GM12878 (cell line): Measurements from ENCODE around the gene CACNA1D. TPM values are rescaled to one million over a fixed set of nuclear protein-coding genes. Genes with fewer than 3 reads are reported as not detected.

Source experiments
- ATAC-seq: fragments of 200-7000 bp; cut with Tn5 transposase; 3 replicates; pipeline ENCODE4 v1.9.1; 2020; ENCODE audit warnings: mild to moderate bottlenecking, moderate library complexity
- BruUV-seq: library from RNA; stranded (reverse); fragments of 400-500 nt; replicated peaks from 2 replicates; lab custom pipeline; 2021; lab: Mats Ljungman, UMichigan
- CTCF ChIA-PET: fragments of 300-600 bp; sonication (Branson Sonifier 250); formaldehyde crosslinking; extraction: SDS; loops from one replicate; lab custom pipeline; 2021; ENCODE audit warnings: inconsistent platforms; lab: Yijun Ruan, JAX
- POLR2A ChIA-PET: fragments of 350-600 bp; formaldehyde crosslinking; extraction: SDS; loops from one replicate; lab custom pipeline; 2021; ENCODE audit warnings: inconsistent platforms; lab: Charles Lee
- RAD21 ChIA-PET: fragments of 300-600 bp; sonication (Branson Sonifier 250); formaldehyde crosslinking; loops from one replicate; lab custom pipeline; 2023; ENCODE audit warnings: antibody characterized with exemption; ENCODE audit not compliant: unreplicated experiment; lab: Charles Lee
- SMC1A ChIA-PET: fragments of 300-600 bp; sonication (Branson Sonifier 250); formaldehyde crosslinking; loops from one replicate; lab custom pipeline; 2023; ENCODE audit not compliant: unreplicated experiment, uncharacterized antibody; lab: Charles Lee
- DNase-seq: peaks from one replicate; pipeline ENCODE4 v3.0.0-alpha.2; 2011; ENCODE audit warnings: low read depth, low spot score
- FAIRE-seq: peaks from 3 replicates; lab custom pipeline; 2011; peaks lifted over from hg19 to GRCh38; lab: Jason Lieb, UNC
- H2AFZ ChIP-seq: 2 replicates; pipeline ENCODE4 v1.6.0; 2011; ENCODE audit warnings: low read depth, low read length, control low read depth; ENCODE audit not compliant: control insufficient read depth
- H3K27ac ChIP-seq: 2 replicates; pipeline ENCODE4 v1.5.1; 2011; ENCODE audit warnings: control low read depth; ENCODE audit not compliant: control insufficient read depth, insufficient read depth
- H3K27me3 ChIP-seq, 2 experiments: replicated peaks in 1 of 2; 2 replicates each; pipeline versions ENCODE4 v1.6.0 to v1.6.1; 2011; ENCODE audit warnings: low read length in 1 of 2; ENCODE audit not compliant: control insufficient read depth in 2 of 2, insufficient read depth in 2 of 2
- H3K36me3 ChIP-seq, 2 experiments: 2 replicates each; pipeline ENCODE4 v1.5.1; 2011; ENCODE audit warnings: low read length in 1 of 2; ENCODE audit not compliant: control insufficient read depth in 2 of 2, insufficient read depth in 2 of 2
- H3K4me1 ChIP-seq: 2 replicates; pipeline ENCODE4 v1.6.1; 2011; ENCODE audit warnings: mild to moderate bottlenecking, low read length, moderate library complexity, mixed read lengths; ENCODE audit not compliant: control insufficient read depth, insufficient read depth
- H3K4me2 ChIP-seq: 2 replicates; pipeline ENCODE4 v1.6.0; 2011; ENCODE audit warnings: control low read depth; ENCODE audit not compliant: control insufficient read depth, insufficient read depth
- H3K4me3 ChIP-seq: fragments of 200-600 bp; sonication (generic); 2 replicates; pipeline ENCODE4 v1.5.1; 2016
- H3K79me2 ChIP-seq: 2 replicates; pipeline ENCODE4 v1.6.0; 2011; ENCODE audit warnings: low read length; ENCODE audit not compliant: control insufficient read depth, insufficient read depth
- H3K9ac ChIP-seq: 2 replicates; pipeline ENCODE4 v1.8.0; 2011; ENCODE audit warnings: low read length, control low read depth, mixed read lengths; ENCODE audit not compliant: control insufficient read depth, insufficient read depth
- H3K9me3 ChIP-seq: replicated peaks from 3 replicates; pipeline ENCODE4 v1.5.1; 2011; ENCODE audit warnings: mild to moderate bottlenecking, low read length; ENCODE audit not compliant: control insufficient read depth, insufficient read depth
- H4K20me1 ChIP-seq: 2 replicates; pipeline ENCODE4 v1.6.0; 2011; ENCODE audit not compliant: control insufficient read depth, insufficient read depth
- ATF3 ChIP-seq: IDR thresholded peaks from 2 replicates; pipeline ENCODE4 v1.6.1; 2011; ENCODE audit warnings: low read depth, mild to moderate bottlenecking, low read length, moderate library complexity, borderline replicate concordance; ENCODE audit errors: extremely low read depth
- BMI1 ChIP-seq: fragments of 450-650 bp; IDR thresholded peaks from 2 replicates; pipeline ENCODE4 v1.6.1; 2016; ENCODE audit warnings: mild to moderate bottlenecking, moderate library complexity, borderline replicate concordance
- CBFB ChIP-seq: IDR thresholded peaks from 2 replicates; pipeline ENCODE4 v1.6.1; 2016; ENCODE audit warnings: antibody characterized with exemption, low read depth
- CUX1 ChIP-seq: IDR thresholded peaks from 2 replicates; pipeline ENCODE4 v1.6.1; 2012; ENCODE audit warnings: improper control_type of control experiment, low read depth, low read length; ENCODE audit not compliant: insufficient replicate concordance
- ETV6 ChIP-seq, 2 experiments: fragments of 450-650 bp in 1 of 2; IDR thresholded peaks in 1 of 2; conservative IDR thresholded peaks in 1 of 2; 2 replicates each; pipeline ENCODE4 v1.6.1; 2014; ENCODE audit warnings: antibody characterized with exemption in 1 of 2, borderline replicate concordance in 1 of 2, low read depth in 1 of 2, mild to moderate bottlenecking in 1 of 2, moderate library complexity in 1 of 2
- FOXK2 ChIP-seq: fragments of 450-650 bp; IDR thresholded peaks from 2 replicates; pipeline ENCODE4 v1.6.1; 2017; ENCODE audit warnings: mild to moderate bottlenecking, moderate library complexity
- MEF2B ChIP-seq: fragments of 450-650 bp; IDR thresholded peaks from 2 replicates; pipeline ENCODE4 v1.6.1; 2018; ENCODE audit warnings: mild to moderate bottlenecking, moderate library complexity; ENCODE audit not compliant: partially characterized antibody, poor library complexity, severe bottlenecking
- MXI1 ChIP-seq: fragments of 150-350 bp; IDR thresholded peaks from 2 replicates; pipeline ENCODE4 v1.6.1; 2011; ENCODE audit warnings: low read depth, mild to moderate bottlenecking, inconsistent platforms, low read length, improper control_type of control experiment
- POLR2AphosphoS2 ChIP-seq: IDR thresholded peaks from 2 replicates; pipeline ENCODE4 v1.6.1; 2011; ENCODE audit warnings: low read depth, mild to moderate bottlenecking, low read length, improper control_type of control experiment, moderate library complexity
- SP1 ChIP-seq: IDR thresholded peaks from one replicate; pipeline ENCODE4 v1.6.1; 2011; ENCODE audit warnings: low read depth, low read length
- STAT1 ChIP-seq: fragments of 450-650 bp; conservative IDR thresholded peaks from 2 replicates; pipeline ENCODE4 v1.6.1; 2014; ENCODE audit warnings: antibody characterized with exemption, mild to moderate bottlenecking
- STAT3 ChIP-seq: IDR thresholded peaks from 2 replicates; pipeline ENCODE4 v1.6.1; 2011; ENCODE audit warnings: low read depth, low read length, improper control_type of control experiment
- SUZ12 ChIP-seq: fragments of 200-600 bp; sonication (generic); IDR thresholded peaks from one replicate; pipeline ENCODE4 v1.6.1; 2018; ENCODE audit warnings: antibody characterized with exemption, mild to moderate bottlenecking; ENCODE audit not compliant: unreplicated experiment
- USF1 ChIP-seq: IDR thresholded peaks from 2 replicates; pipeline ENCODE4 v1.6.1; 2011; ENCODE audit warnings: borderline replicate concordance, low read depth, mild to moderate bottlenecking, moderate library complexity, mixed read lengths, low read length; ENCODE audit not compliant: insufficient read depth; ENCODE audit errors: extremely low read length
- WGBS: methylation state at CpG from one replicate; pipeline ENCODE4 v1.1.6; 2016; ENCODE audit warnings: low lambda C conversion rate; ENCODE audit not compliant: insufficient replicate concordance, insufficient coverage; ENCODE audit errors: missing lambda C conversion rate; 5-methylcytosine and 5-hydroxymethylcytosine counted together
- in situ Hi-C: fragments of 300-500 bp; cut with MboI; formaldehyde crosslinking; loops from 9 replicates; pipeline ENCODE4 v1.14.3; 2018; ENCODE audit warnings: mixed read lengths
- intact Hi-C: fragments of 100-400 bp; cut with micrococcal nuclease; formaldehyde crosslinking; loops from one replicate; pipeline ENCODE4 v1.14.2; 2022; ENCODE audit not compliant: unreplicated experiment
- polyA plus RNA-seq, 11 experiments: library from polyadenylated mRNA; depleted of rRNA in 4 of 11; unstranded in 6 of 11; stranded (reverse) in 5 of 11; fragments of >200 nt; fragmentation: Nextera tagmentation in 4 of 11; fragmentation: Illumina TruSeq in 1 of 11; extraction: Ambion mirVana in 4 of 11; extraction: Trizol in 1 of 11; gene quantifications; 1 replicate in 1 of 11; 2 replicates in 10 of 11; pipeline versions ENCODE4 v1.2.1 to v1.2.3, GENCODE V29; 2011 to 2016; ENCODE audit warnings: inconsistent platforms in 2 of 11, missing spikeins in 2 of 11, low read depth in 1 of 11
- total RNA-seq, 4 experiments: library from RNA; depleted of rRNA in 3 of 4; stranded (reverse); fragments of >200 nt in 3 of 4; fragmentation: Illumina TruSeq in 1 of 4; extraction: Trizol in 1 of 4; gene quantifications; 2 replicates each; pipeline versions ENCODE4 v1.2.1 to v1.2.3, GENCODE V29; 2013 to 2021
- TF ChIP-seq, protein P1 (sequence below): fragments of 450-650 bp; IDR thresholded peaks from 2 replicates; pipeline ENCODE4 v1.6.1; 2017; ENCODE audit warnings: mild to moderate bottlenecking

The CACNA1D gene
- total and polyA plus RNA-seq, 10 of the 15 experiments (the other 5 are each of a cell fraction or from before 2014, with no cell fraction given): 0.21 to 24.4 (median 1.6) TPM

- no peak for TF ChIP-seq ATF3
- TF ChIP-seq SUZ12: no peak
Measured at GRCh38 chr3:53460326-53460725, 34.1 kb upstream of the CACNA1D start (continued).

DNA sequence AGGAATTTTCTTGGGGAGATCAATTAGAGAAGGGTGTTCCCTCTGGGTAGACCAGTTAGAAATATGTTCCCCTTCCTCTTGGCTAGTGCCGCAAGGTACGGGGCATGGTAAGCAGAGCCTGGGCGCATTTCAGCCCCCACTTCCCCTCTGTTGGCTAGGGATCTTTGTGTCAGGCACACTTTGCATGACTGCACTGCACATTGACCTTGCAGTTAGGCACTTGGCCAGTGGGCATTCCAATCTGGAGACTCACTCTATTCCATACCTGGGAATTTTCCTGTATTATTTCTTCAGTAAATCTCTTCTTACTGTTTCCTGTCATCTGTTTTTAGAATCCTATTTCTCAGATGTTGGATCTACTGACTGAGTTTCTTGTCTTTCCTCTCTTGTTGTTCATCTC is 30.0 kb upstream of the CACNA1D start:
- Histone ChIP-seq H3K79me2 (no peaks in the 10 kb centered on the region), H3K27ac (no peak overlapping the region), H3K36me3 (no peaks in the 10 kb centered on the region), H3K9ac (no peak overlapping the region), H3K4me3 (no peak overlapping the region), H3K4me2 (no peak overlapping the region), H4K20me1 (no peaks in the 10 kb centered on the region), H2AFZ (no peak overlapping the region), H3K27me3 (no peaks in the 10 kb centered on the region), H3K4me1 (no peaks in the 10 kb centered on the region), H3K9me3 (no peaks in the 10 kb centered on the region)
- RAD21 ChIA-PET: no interaction called here
- in situ Hi-C loops: no loop called here
- no TSS peak for BruUV-seq
- WGBS: 69% methylated on average over 3 of the region's 3 CpGs
- DNase-seq (no peak), ATAC-seq (no peak), FAIRE-seq (no peak)
- CTCF ChIA-PET: no interaction called here
- POLR2A ChIA-PET: no interaction called here
- SMC1A ChIA-PET: no interaction called here
- intact Hi-C loops: no loop called here
- TF ChIP-seq, protein P1, sequence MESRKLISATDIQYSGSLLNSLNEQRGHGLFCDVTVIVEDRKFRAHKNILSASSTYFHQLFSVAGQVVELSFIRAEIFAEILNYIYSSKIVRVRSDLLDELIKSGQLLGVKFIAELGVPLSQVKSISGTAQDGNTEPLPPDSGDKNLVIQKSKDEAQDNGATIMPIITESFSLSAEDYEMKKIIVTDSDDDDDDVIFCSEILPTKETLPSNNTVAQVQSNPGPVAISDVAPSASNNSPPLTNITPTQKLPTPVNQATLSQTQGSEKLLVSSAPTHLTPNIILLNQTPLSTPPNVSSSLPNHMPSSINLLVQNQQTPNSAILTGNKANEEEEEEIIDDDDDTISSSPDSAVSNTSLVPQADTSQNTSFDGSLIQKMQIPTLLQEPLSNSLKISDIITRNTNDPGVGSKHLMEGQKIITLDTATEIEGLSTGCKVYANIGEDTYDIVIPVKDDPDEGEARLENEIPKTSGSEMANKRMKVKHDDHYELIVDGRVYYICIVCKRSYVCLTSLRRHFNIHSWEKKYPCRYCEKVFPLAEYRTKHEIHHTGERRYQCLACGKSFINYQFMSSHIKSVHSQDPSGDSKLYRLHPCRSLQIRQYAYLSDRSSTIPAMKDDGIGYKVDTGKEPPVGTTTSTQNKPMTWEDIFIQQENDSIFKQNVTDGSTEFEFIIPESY: no peak
- no peak for TF ChIP-seq BMI1
- TF ChIP-seq STAT1: no peak
- TF ChIP-seq FOXK2: no peak
- no peak for TF ChIP-seq MXI1
- TF ChIP-seq MEF2B: no peak
- no peak for TF ChIP-seq POLR2AphosphoS2
- no peak for TF ChIP-seq CBFB
- no peak for TF ChIP-seq STAT3
- TF ChIP-seq CUX1: no peak
- TF ChIP-seq USF1: no peak
- TF ChIP-seq SP1: no peak
- no peak for TF ChIP-seq ETV6 (conservative IDR thresholded peaks at IDR 0.05 in 1 of 2, IDR thresholded peaks at IDR 0.05 in 1 of 2; ENCODE audit: borderline replicate concordance in 1 of 2, low read depth in 1 of 2)
